Activated CD4-positive, alpha-beta T cell treated with anti-CD3 and anti-CD28 coated beads for 1 hour (primary cell): ENCODE results near the gene MSLN.
"Not testable (repeated sequence)": the region's sequence is repeated elsewhere in the genome, so short reads cannot be mapped to it uniquely, and the experiment has no call there.

Experiments
- DNase-seq: peaks from one replicate; pipeline ENCODE4 v3.0.0-alpha.2; 2020

MSLN gene

DNA sequence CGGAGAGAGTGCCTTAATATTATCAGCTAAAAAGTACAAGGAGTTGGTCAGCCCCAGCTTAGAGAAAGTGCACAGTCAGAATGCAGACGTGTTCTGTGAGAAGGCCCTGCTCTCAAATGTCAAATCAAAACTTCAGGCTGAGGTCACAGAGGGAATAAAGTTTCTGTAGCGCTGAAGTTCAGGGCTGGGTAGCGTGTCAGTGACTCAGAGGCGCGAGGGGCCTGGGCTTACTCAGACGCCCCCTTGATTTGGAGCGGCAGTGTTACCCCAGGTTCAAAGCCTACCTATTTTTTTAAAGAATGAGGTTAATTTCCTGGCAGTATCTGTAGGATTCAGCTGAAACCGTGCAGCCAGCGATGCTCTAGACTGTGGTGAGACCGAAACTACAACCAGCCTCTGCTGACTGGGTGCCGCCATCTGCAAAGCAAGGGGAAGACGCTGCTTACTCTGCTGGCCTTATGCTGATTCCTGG lies 24.5 kb upstream of the MSLN start:
- DNase-seq: no peak

DNA sequence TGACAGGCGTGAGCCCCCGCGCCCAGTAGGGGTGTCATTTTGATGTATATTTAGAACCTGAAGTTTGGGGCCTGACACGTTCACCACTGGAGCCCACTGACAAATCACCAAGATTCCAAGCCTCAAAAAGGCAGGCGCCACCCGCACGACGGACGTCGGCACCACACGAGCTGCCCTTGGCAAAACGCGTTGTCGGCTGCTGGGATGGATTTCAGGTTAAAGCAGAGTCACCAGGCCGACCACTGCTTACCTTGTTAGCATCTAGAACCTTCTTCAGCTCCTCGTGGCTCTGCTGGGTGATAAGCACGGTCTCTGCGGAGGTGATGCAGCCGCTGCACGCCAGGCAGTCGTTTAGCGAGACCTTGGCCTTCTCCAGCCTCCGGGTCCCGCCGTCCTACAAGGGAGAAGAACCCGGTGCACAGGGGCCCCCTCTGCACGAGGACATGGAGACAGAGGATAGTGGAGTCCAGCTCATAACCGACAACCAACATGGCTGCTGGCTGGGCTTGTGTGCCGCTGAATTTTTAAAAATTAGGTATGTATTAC lies 23.5 kb upstream of the MSLN start:
- no peak for DNase-seq

DNA sequence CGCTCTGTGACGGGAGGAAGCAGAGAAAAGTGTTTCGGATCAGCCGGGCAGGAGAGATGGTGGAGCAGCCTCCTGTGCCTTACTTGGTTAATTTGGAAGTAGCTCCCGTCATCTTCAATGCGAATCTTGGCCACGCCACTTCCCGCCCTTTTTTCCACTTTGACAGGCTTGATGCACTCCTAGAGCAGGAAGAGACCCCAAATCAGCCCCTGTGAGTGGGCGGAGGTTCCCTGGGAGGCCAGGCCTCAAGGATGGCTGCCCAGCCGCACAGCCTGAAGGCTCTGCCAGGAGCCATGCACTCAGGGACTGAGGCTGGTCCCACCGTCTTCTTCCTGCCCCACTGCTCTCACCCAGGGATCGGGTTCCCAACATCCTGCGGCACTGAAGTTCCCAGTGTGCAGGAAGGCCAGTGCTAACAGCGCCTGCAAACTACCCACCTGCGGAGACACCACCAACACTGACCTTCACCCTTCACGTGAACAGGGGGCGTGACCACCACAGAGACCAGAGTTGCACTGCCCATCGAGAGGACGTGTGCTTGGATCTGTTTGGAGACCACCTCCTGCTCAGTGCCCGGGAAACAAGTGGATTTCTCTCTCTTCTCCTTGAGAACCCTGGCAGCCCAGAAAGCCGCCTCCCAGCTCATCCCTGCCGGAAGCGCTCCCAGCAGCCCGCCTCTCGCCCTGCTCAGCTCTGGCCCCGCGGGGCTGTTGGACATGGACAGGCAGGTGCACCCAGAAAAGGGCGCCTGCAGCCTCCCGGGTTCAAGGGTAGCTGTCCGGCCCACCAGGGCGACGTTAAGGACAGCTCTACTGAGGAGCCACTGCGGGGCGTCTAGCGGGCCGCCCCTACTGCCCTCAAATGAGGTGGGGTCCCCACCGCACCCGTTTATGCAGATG lies 20.7 kb upstream of the MSLN start:
- DNase-seq: no peak

DNA sequence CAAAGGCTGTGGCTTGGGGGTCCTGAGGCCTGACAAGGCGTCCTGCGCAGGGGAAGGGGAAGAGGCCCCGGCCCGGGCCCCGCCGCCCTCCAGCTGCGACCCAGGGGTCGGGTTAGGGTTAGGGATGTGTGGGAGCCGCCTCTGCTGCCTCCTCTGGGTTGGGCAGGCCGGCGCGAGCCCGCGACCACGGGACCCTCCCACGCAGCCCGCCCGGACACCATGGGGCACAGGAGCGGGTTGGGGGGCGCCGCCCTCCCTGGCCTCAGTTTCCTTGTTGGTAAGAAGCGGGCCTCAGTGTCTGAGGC lies 20.1 kb upstream of the MSLN start:
- no peak for DNase-seq

DNA sequence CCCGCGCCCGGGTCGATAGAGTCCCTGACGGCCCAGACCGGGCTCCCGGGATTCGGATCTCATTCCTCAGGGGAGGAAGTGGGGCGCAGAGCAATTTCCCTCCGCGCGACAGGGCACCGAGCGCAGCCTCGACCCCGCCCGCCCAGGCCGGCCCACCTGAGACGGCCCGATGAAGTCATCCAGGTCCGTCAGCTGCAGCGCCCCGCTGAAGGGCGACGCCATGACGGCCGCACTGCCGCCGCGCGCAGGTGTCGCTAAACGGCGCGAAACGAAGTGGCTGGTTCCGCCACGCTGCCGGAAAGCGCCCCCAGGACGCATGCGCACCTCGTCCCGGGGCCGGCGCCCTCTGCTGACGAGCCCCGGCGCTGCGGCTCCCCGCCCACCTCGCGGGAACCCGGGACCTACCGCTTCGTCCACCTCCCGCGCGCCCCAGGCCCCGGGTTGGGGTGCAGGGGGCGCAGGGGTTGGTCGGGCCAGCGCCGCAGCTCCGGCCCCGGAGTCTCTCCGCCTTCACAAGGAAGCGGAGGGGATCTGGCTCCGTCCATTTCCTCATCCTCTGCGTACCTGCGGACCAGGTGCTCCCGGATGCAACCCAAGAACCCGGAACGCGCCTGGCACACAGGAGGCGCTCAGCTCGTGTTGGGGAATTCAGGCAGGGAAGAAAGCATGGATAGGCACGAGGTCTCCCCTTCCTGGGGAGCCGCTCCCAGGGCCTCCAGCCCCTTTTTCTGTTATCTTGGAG lies 19.6 kb upstream of the MSLN start, which contains the start of gene CIAO3:
CIAO3 (minus strand) TSS at position 234 of the 742 bp plus-strand sequence; CDS start at position 222, 12 bp downstream.
- DNase-seq: peak; percentile 92

DNA sequence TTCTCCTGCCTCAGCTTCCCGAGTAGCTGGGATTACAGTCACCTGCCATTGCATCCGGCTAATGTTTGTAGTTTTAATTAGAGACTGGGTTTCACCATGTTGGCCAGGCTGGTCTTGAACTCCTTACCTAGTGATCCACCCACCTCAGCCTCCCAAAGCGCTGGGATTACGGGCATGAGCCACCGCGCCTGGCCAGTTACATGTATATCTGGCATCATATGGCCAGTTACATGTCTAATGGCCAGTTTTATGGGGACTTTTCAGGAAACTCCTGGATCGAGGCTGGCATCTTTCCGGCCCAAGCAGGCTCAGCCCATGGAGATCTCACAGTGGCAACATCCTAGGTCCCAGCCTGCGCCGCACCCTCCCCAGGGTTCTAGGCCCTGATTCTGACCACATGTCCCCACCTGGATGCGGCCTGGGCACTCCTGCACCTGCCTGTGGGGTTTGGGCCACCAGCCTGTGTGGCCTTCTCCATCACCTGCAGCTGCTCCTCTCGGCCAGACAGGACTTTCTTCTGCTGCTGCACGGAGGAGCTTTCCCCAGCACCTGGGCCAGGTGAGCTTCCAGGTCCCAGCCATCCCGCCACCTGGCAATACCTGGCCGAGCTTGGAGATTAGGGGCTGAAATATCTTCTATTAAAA lies 18.4 kb upstream of the MSLN start:
- no peak for DNase-seq

DNA sequence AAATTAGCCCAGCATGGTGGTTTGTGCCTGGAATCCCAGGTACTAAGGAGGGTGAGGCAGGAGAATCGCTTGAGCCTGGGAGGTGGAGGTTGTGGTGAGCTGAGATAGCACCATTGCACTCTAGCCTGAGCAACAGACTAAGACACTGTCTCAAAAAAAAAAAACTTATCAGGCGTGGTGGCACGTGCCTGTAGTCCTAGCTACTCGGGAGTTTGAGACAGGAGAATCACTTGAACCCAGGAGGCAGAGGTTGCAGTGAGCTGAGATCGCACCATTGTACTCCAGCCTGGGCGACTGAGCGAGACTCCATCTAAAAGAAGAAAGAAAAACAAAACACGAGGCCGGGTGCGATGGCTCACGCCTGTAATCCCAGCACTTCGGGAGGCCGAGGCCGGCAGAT lies 17.6 kb upstream of the MSLN start:
- DNase-seq: not testable (repeated sequence)

DNA sequence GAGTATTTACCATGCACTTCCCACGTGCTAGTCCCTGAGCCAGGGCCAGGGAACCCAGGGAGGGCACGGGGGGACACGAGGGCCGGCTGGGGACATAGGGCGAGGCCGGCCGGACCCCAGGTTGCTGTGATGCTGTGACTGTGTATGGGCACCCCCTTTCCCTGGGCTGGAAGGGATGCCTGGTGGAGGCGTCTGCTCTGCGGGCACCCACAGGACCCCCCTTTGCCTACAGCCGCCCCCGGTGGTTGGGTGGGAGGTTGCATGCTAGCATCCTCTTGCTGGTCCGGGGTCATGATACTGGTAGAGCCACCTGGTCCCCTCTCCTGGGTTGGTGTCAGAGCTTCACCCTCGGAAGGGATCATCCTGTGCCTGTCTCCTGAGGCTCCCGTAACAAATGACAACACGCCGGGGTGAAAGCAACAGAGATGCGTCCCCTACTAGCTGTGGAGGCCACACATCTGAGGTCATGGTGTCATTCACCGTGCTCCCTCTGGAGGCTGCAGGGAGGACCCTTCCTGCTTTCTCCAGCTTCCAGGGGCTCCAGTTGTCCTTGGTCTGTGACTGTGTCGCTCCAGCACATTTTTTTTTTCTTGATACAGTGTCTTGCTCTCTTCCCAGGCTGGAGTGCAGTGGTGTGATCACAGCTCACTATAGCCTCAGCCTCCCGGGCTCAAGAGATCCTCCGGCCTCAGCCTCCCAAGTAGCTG lies 16.6 kb upstream of the MSLN start:
- no peak for DNase-seq

DNA sequence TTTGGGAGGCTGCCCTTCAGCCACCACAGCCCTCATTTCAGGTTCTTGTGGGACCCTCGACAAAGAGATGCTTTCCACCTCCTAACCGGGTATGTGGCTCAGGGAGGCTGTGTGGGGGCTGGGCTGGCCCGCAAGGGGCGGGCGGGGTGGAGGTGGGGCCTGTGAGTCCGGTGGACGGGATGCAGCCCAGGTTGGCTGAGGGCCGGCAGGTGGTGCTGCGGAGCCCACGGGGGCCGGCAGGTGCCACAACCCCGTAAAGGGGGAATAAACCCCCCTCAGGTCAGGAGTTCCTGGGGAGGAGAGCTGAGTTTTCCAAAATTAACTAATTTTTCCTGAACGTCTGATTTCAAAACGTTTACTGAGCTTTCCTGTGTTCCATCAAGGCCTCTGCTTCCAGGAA lies 14.8 kb upstream of the MSLN start:
- DNase-seq: no peak

DNA sequence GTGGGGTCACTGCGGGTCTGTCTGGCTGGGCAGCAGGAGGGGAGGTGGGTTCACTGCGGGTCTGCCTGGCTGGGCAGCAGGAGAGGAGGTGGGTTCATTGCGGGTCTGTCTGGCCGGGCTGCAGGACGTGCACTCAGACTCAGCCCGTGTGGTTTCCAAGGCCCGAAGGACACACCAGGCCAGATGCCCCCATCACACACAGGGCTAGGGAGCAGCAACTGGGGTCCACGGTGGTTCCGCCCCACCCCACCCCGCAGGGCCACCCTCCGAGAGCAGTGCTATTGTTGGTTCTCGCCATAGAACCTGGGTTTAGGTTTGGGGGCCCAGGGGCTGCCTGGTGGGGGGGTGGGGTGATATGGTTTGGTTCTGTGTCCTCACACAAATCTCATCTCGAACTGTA lies 13.9 kb upstream of the MSLN start:
- DNase-seq: no peak

DNA sequence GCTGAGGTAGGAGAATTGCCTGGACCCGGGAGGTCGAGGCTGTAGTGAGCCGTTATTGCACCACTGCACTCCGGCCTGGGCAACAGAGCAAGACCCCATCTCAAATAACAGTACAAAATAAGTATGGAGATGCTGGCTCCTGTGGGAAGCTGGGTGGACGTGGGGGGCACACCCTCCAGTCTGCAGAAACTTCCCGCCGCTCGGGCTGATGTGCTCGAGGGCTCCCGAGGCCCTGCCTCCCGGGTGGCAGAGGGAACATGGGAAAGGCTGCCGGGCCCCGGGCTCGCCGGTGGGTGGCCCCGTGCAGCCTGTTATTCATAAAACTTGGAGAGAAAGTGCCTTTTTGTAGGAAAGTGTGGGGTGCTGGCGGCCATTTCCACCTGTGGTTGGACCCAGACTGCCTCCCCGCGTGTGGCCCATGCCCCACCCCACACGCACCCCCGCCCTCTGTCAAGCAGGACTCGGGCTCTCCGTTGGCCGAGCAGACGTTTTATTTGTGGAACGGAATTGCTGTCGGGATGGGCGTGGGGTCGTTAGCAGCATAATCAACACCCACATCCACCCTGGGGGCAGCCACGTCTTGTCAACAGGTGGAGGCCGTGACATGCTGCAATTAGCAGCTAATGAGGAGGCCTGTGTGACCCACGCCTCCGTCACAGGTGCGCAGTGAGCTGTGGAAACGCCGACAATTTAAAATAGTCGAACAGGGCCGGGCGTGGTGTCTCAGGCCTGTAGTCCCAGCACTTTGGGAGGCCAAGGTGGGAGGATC lies 12.4 kb upstream of the MSLN start:
- no peak for DNase-seq

DNA sequence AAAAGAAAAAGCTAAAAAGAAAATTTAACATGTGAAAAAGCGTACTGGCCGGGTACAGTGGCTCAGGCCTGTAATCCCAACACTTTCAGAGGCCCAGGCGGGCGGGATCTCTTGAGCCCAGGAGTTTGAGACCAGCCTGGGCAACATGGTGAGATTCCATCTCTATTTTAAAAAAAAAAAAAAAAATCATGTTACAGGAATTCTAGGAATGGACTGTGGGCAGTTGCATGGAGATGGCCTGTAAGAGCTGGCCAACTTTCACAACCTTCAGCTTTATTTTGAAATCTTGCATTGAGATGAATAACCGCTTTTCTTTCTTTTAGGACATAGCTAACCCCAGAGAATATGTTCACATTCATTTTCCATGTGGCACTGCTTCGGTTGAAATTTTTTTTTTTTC lies 11.5 kb upstream of the MSLN start:
- no peak for DNase-seq

DNA sequence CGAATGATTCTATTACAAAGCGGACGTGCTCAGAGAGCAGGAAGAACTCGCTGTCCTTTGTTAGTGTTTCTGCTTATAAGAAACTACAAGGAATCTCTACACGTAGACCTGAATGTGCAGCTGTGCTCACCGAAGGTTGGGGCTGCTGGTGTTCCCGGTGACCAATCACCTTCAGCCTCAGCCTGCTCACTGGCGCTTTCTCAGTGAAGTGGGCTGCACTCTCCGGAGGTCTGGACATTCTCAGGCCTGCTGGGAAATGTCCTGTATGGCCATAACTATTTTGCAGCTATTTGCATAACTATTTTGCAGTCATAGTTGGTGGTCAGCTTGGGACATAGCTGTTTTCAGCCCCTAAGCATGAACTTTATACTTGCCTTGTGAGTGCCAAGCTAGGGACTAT lies 10.0 kb upstream of the MSLN start:
- DNase-seq: no peak

DNA sequence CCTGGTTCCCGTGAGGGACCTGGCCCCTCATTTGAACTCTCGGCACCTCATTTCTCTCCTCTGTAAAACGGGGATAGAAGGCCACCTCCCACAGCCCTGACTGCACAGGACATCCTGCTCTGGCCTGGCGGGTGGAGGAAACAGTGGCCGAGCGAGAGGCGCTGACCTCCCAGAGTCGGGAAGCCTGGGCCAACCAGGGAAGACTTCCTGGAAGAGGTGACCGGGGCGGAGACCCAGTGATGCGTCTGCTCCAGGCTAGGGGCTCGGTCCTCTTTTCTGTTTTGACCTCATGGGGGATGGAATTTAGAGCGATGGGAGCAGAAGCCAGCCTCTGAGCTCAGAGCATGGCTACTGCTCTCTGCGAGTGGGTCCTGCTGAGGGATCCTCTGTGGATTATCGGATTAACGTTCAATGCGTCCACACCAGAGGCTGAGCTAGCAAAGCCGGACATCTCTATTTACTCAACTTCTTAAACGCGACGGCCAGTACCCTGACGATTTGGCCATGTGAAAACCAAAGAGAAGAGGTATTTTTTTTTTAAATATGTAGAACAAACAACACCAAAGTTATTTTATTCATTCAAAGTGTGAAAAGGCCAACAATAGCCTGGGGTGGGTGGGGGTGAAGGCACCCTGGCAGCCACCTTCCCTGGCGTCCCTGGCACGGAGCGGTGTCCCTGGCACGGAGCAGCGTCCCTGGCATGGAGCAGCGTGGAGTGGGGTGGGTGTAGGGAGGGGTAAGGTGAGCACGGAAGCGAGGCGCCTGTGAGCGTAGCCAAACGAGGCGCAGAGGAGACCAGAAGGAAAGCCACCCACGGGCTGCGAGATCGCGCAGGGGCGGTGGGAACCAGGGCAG lies 9.2 kb upstream of the MSLN start:
- DNase-seq: no peak

DNA sequence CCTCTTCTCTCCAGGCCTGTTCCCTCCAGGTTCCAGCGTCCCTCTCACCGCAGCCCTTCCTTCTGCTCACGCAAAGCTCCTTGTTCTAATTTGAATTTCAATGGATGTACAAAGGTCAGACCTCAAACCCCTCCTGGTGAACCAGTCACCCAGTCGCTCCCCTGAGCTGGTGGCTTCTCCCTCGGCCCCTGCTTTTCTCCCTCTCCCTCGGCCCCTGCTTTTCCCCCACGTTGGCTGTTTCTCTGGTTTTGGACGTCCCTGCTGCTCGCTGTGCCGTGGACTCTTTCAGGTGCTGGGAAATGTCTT lies 8.6 kb upstream of the MSLN start:
- DNase-seq: no peak

DNA sequence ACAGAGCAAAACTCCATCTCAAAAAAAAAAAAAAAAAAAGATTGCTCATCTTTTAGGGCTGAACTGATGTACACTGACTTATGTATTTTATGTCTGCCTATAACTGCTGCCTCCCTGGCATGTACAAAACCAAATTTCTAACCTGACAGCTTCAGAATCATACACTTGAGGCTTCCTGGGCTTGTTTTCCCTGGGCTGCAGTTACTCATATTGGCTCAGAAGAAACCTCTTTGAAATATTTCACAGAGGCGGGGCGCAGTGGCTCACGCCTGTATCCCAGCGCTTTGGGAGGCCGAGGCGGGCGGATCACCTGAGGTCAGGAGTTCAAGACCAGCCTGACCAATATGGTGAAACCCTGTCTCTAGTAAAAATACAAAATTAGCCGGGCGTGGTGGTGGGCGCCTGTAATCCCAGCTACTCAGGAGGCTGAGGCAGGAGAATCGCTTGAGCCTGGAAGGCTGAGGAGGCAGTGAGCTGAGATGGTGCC lies 6.4 kb upstream of the MSLN start:
- DNase-seq: not testable (repeated sequence)

DNA sequence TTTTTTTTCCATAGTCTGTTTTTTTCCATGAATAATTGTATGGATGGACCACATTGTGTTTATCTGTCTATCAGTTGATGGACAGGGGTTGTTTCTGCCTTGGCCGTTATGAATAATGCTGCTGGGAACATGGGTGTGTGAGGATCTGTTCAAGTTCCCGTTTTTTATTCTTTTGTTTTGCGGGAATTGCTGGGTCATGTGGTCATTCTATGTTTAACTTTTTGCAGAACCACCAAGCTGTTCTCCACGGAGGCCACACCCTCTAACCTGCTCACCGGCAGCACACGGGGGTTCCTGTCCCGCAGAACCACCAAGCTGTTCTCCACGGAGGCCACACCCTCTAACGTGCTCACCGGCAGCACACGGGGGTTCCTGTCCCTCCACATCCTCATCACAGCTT lies 5.9 kb upstream of the MSLN start:
- DNase-seq: no peak

DNA sequence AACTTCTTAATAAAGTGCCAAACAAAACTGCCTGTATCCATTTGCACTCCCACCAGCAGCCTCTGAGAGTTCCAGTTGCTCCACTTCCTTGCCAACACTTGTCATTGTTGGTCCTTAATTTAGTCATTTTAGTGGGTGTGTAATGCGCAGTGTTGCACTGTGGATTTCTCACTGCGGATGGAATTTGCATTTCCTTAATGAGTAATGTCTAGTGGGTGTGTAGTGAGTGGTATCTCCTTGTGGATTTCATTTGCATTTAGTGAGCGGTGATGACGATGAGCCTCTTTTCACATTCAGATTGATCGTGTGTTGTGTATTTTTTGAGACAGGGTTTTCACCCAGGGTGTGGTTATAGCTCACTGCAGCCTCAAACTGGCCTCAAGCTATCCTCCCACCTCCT lies 4.1 kb upstream of the MSLN start:
- no peak for DNase-seq

DNA sequence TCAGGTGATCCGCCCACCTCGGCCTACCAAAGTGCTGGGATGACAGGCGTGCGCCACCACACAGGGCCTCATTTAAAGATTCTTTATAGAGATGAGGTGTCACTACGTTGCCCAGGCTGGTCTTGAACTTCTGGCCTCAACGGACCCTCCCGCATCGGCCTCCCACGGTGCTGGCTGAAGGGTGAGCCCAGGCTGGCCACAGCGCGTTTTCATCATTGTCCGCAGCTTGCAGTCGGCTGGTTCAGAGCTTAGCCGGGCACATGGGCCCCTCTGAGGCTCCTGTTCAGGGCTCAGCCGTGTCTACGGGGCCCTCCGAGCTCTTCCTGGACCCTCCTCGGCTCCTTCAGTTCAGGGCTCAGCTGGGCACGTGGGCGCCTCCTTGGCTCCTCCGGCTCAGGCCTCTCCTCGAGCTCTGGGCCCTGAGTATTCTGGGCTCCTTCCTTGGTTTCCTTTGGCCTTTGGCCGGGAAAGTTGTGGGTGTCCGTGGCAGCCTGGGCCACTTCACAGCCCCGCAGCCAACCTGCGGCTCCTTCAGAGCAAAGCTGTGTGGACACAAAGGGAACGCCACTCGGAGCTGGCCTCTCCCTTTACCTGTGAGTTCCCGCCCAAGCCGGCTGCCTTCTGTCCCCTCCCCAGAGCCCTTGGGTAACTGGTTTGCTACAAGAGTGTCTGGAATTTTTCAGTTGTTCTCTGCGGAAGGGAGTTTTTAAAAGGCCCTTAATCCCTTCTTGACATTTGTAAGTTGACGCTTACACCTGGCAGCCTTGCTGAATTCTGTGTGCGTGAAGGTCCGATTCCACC lies 1.2 kb upstream of the MSLN start:
- no peak for DNase-seq

DNA sequence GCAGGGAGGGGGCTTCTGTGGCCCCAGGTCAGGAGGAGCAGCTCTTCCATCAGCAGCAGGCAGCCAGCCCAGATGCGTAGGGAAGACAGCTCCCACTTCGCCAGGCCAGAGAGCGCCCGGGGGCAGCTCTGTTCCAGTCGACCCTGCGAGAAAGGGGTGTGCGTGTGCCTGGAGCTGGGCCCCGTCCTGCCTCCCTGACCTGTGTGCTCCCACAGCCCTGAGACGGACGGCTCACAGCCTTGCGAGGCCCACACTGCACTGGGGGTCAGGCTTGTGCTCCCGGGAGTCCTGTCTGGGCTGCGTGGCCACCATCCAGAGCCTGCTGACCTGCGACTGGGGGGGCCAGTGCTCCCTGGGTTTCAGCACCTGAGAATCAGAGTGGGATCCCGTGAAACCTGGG lies 469 bp upstream of the MSLN start:
- no peak for DNase-seq
